H1 (cell line): ENCODE data around the gene RASL10B. TPM values are rescaled to one million over a fixed set of nuclear protein-coding genes. Genes with fewer than 3 reads are reported as not detected.

Source experiments
- CTCF ChIA-PET: fragments of 300-600 bp; sonication (Branson Sonifier 250); formaldehyde crosslinking; loops from one replicate; lab custom pipeline; 2021; ENCODE audit not compliant: partially characterized antibody; lab: Charles Lee
- POLR2A ChIA-PET: fragments of 300-600 bp; sonication (Branson Sonifier 250); formaldehyde crosslinking; loops from one replicate; lab custom pipeline; 2021; ENCODE audit warnings: inconsistent platforms; ENCODE audit not compliant: partially characterized antibody; lab: Charles Lee
- DNase-seq, 2 experiments: peaks; one replicate each; pipeline versions ENCODE4 v3.0.0 to v3.0.0-alpha.2; 2010 to 2022; ENCODE audit warnings: low spot score in 2 of 2, low read depth in 1 of 2, mixed read lengths in 1 of 2
- FAIRE-seq: peaks from 2 replicates; lab custom pipeline; 2011; peaks lifted over from hg19 to GRCh38; lab: Jason Lieb, UNC
- H2AFZ ChIP-seq: 2 replicates; pipeline ENCODE4 v1.8.1; 2012; ENCODE audit warnings: low read length, inconsistent platforms
- H2AK5ac ChIP-seq: 2 replicates; pipeline ENCODE4 v1.6.1; 2013; ENCODE audit warnings: low read depth, low read length
- H2BK120ac ChIP-seq: replicated peaks from 2 replicates; pipeline ENCODE3; 2013; ENCODE audit warnings: low read depth, low read length, inconsistent platforms
- H2BK12ac ChIP-seq: 2 replicates; pipeline ENCODE4 v1.6.1; 2013; ENCODE audit warnings: low read depth, low read length
- H2BK15ac ChIP-seq: 2 replicates; pipeline ENCODE4 v1.6.1; 2013; ENCODE audit warnings: low read length
- H2BK20ac ChIP-seq: 2 replicates; pipeline ENCODE4 v1.6.1; 2013; ENCODE audit warnings: low read length
- H2BK5ac ChIP-seq: 2 replicates; pipeline ENCODE4 v1.6.1; 2013; ENCODE audit warnings: low read depth, low read length
- H3K14ac ChIP-seq: 2 replicates; pipeline ENCODE4 v1.6.1; 2013; ENCODE audit warnings: inconsistent platforms; ENCODE audit not compliant: insufficient read length
- H3K18ac ChIP-seq: 2 replicates; pipeline ENCODE4 v1.6.1; 2013; ENCODE audit warnings: low read length; ENCODE audit errors: extremely low read depth
- H3K23ac ChIP-seq: 2 replicates; pipeline ENCODE4 v1.6.1; 2013; ENCODE audit warnings: inconsistent platforms; ENCODE audit not compliant: insufficient read length
- H3K23me2 ChIP-seq: 2 replicates; pipeline ENCODE4 v1.6.1; 2013; ENCODE audit warnings: low read depth, low read length
- H3K27ac ChIP-seq: 2 replicates; pipeline ENCODE4 v1.6.1; 2011; ENCODE audit warnings: low read depth, low read length, inconsistent platforms
- H3K27me3 ChIP-seq, 4 experiments: replicated peaks in 1 of 4; 1 replicate in 1 of 4; 2 replicates in 3 of 4; pipeline versions ENCODE4 v1.6.1 to v1.8.1; 2011 to 2013; ENCODE audit warnings: low read length in 3 of 4, mild to moderate bottlenecking in 3 of 4, inconsistent platforms in 2 of 4, mixed read lengths in 2 of 4, moderate library complexity in 1 of 4; ENCODE audit not compliant: control insufficient read depth in 3 of 4, insufficient read depth in 3 of 4; ENCODE audit errors: extremely low read depth in 1 of 4
- H3K36me3 ChIP-seq, 4 experiments: 2 replicates each; pipeline versions ENCODE4 v1.6.1 to v1.8.1; 2011 to 2013; ENCODE audit warnings: mild to moderate bottlenecking in 4 of 4, low read length in 3 of 4, moderate library complexity in 2 of 4, control low read depth in 1 of 4, inconsistent platforms in 1 of 4; ENCODE audit not compliant: insufficient read depth in 4 of 4, control insufficient read depth in 2 of 4
- H3K4ac ChIP-seq: replicated peaks from 2 replicates; pipeline ENCODE3; 2013; ENCODE audit warnings: low read length, low read depth, mixed read lengths, inconsistent platforms; ENCODE audit not compliant: insufficient read length
- H3K4me1 ChIP-seq, 4 experiments: replicated peaks in 1 of 4; 1 replicate in 1 of 4; 2 replicates in 3 of 4; pipeline versions ENCODE4 v1.6.1 to v1.8.1; 2011 to 2013; ENCODE audit warnings: low read length in 3 of 4, inconsistent platforms in 2 of 4, mixed read lengths in 1 of 4; ENCODE audit not compliant: insufficient read depth in 4 of 4, control insufficient read depth in 3 of 4
- H3K4me2 ChIP-seq, 2 experiments: 2 replicates each; pipeline versions ENCODE4 v1.6.1 to v1.8.1; 2011 to 2013; ENCODE audit warnings: low read depth in 2 of 2, low read length in 2 of 2, control low read depth in 1 of 2, inconsistent platforms in 1 of 2, mild to moderate bottlenecking in 1 of 2; ENCODE audit not compliant: insufficient read depth in 1 of 2
- H3K4me3 ChIP-seq, 4 experiments: fragments of 200-600, 300-600 bp in 1 of 4; sonication (generic), shearing (Covaris generic), sonication (Bioruptor Twin) in 1 of 4; 2 replicates each; pipeline versions ENCODE4 v1.5.1 to v1.8.1; 2011 to 2016; ENCODE audit warnings: low read length in 4 of 4, low read depth in 3 of 4, control low read depth in 2 of 4, inconsistent platforms in 2 of 4, mild to moderate bottlenecking in 2 of 4, mixed read lengths in 1 of 4, moderate library complexity in 1 of 4; ENCODE audit not compliant: insufficient read depth in 2 of 4; ENCODE audit errors: extremely low read depth in 1 of 4
- H3K56ac ChIP-seq: replicated peaks from 2 replicates; pipeline ENCODE3; 2013; ENCODE audit warnings: low read depth, mild to moderate bottlenecking, mixed read lengths, low read length, inconsistent platforms; ENCODE audit not compliant: insufficient read length
- H3K79me1 ChIP-seq: 2 replicates; pipeline ENCODE4 v1.6.1; 2013; ENCODE audit warnings: low read depth, low read length, control low read depth
- H3K79me2 ChIP-seq, 2 experiments: 2 replicates each; pipeline versions ENCODE4 v1.6.1 to v1.8.1; 2012 to 2013; ENCODE audit warnings: low read length in 2 of 2, mild to moderate bottlenecking in 2 of 2, inconsistent platforms in 1 of 2; ENCODE audit not compliant: insufficient read depth in 2 of 2, control insufficient read depth in 1 of 2
- H3K9ac ChIP-seq, 4 experiments: replicated peaks in 1 of 4; 1 replicate in 1 of 4; 2 replicates in 3 of 4; pipeline versions ENCODE4 v1.6.1 to v1.8.1; 2011 to 2013; ENCODE audit warnings: low read depth in 3 of 4, low read length in 3 of 4, control low read depth in 2 of 4, mild to moderate bottlenecking in 2 of 4, moderate library complexity in 2 of 4, inconsistent platforms in 1 of 4; ENCODE audit errors: extremely low read depth in 1 of 4
- H3K9me3 ChIP-seq, 2 experiments: 2 replicates each; pipeline versions ENCODE4 v1.6.1 to v1.8.1; 2012 to 2013; ENCODE audit warnings: mild to moderate bottlenecking in 2 of 2, moderate library complexity in 2 of 2, control low read depth in 1 of 2, inconsistent platforms in 1 of 2, low read depth in 1 of 2, low read length in 1 of 2, mixed read lengths in 1 of 2; ENCODE audit not compliant: insufficient read depth in 2 of 2
- H4K20me1 ChIP-seq, 2 experiments: replicated peaks in 1 of 2; 2 replicates each; pipeline versions ENCODE3 to v1.8.1; 2011 to 2013; ENCODE audit warnings: inconsistent platforms in 2 of 2, low read length in 2 of 2, mild to moderate bottlenecking in 1 of 2; ENCODE audit not compliant: insufficient read depth in 2 of 2, control insufficient read depth in 1 of 2
- H4K5ac ChIP-seq: 2 replicates; pipeline ENCODE4 v1.6.1; 2013; ENCODE audit warnings: low read length, low read depth, mixed read lengths, inconsistent platforms; ENCODE audit not compliant: insufficient read length
- H4K8ac ChIP-seq: 2 replicates; pipeline ENCODE4 v1.8.0; 2013; ENCODE audit warnings: mild to moderate bottlenecking, moderate library complexity, low read length, inconsistent platforms; ENCODE audit not compliant: insufficient read depth; ENCODE audit errors: extremely low read depth
- H4K91ac ChIP-seq: replicated peaks from 2 replicates; pipeline ENCODE3; 2013; ENCODE audit warnings: low read length, mixed read lengths, inconsistent platforms; ENCODE audit not compliant: insufficient read length
- ASH2L ChIP-seq: fragments of 200-600, 300-600 bp; sonication (generic); IDR thresholded peaks from one replicate; pipeline ENCODE4 v1.7.1; 2017; ENCODE audit warnings: low read length
- BRCA1 ChIP-seq: IDR thresholded peaks from 2 replicates; pipeline ENCODE4 v1.6.1; 2012; ENCODE audit warnings: low read depth, low read length, improper control_type of control experiment
- CBX8 ChIP-seq: fragments of 300-800, 300-1000 bp; sonication (generic); IDR thresholded peaks from 2 replicates; pipeline ENCODE4 v1.7.1; 2016; ENCODE audit warnings: low read depth, low read length, borderline replicate concordance
- CREB1 ChIP-seq: IDR thresholded peaks from 2 replicates; pipeline ENCODE4 v1.6.1; 2012; ENCODE audit warnings: inconsistent platforms
- GTF2F1 ChIP-seq: IDR thresholded peaks from 2 replicates; pipeline ENCODE4 v1.6.1; 2012; ENCODE audit warnings: low read depth, low read length, improper control_type of control experiment, borderline replicate concordance
- KDM1A ChIP-seq: fragments of 200-600, 300-600 bp; sonication (generic); IDR thresholded peaks from 2 replicates; pipeline ENCODE4 v1.7.1; 2016; ENCODE audit warnings: mild to moderate bottlenecking, low read length, borderline replicate concordance
- WGBS, 2 experiments: shearing (Covaris generic) in 1 of 2; methylation state at CpG; one replicate each; pipeline versions ENCODE4 v1.1.6 to v1.1.7; 2013 to 2015; ENCODE audit warnings: low lambda C conversion rate in 2 of 2, mixed read lengths in 2 of 2, inconsistent platforms in 1 of 2, low coverage in 1 of 2, missing lambda C conversion rate in 1 of 2; ENCODE audit not compliant: insufficient replicate concordance in 2 of 2, insufficient coverage in 1 of 2, insufficient read length in 1 of 2; ENCODE audit errors: extremely low coverage in 1 of 2, missing lambda C conversion rate in 1 of 2; 5-methylcytosine and 5-hydroxymethylcytosine counted together
- polyA plus RNA-seq, 7 experiments: library from polyadenylated mRNA; depleted of rRNA in 3 of 7; stranded (reverse) in 5 of 7; unstranded in 2 of 7; fragments of >200 nt in 5 of 7; fragments of 200-250 nt in 2 of 7; gene quantifications; 1 replicate in 5 of 7; 2 replicates in 1 of 7; 4 replicates in 1 of 7; pipeline versions ENCODE4 v1.2.1 to v1.2.3, GENCODE V29; 2011 to 2013; ENCODE audit warnings: missing spikeins in 2 of 7, mixed read lengths in 2 of 7
- total RNA-seq: library from RNA; stranded (reverse); fragmentation: NEBNext Ultra II Directional; extraction: Animal tissue kit (Norgen Biotek cat#: 25700); gene quantifications from 2 replicates; pipeline ENCODE4 v1.2.1, GENCODE V29; 2021

The RASL10B gene
- total and polyA plus RNA-seq, 2 of the 8 experiments (the other 6 are each of a cell fraction or from before 2014, with no cell fraction given) = 17.5 to 22.8 TPM

GRCh38 chr17:35790841-35791240 lies 59.4 kb downstream of the RASL10B start:
- Histone ChIP-seq H3K4me3 (no peak overlapping the region), H3K9me3 (no peaks in the 10 kb centered on the region), H3K4me2 (no peak overlapping the region), H4K91ac (no peak overlapping the region), H3K79me1 (no peaks in the 10 kb centered on the region), H4K20me1 (peaks cover 0 to 2% of the 10 kb centered on the region in 2 experiments), H4K8ac (no peak overlapping the region), H2BK20ac (no peak overlapping the region), H2AFZ (no peak overlapping the region), H4K5ac (no peak overlapping the region), H3K56ac (no peak overlapping the region), H2BK12ac (no peak overlapping the region), H2BK5ac (no peak overlapping the region), H2BK120ac (no peak overlapping the region), H3K79me2 (no peaks in the 10 kb centered on the region), H3K4ac (no peak overlapping the region), H3K18ac (no peak overlapping the region), H3K4me1 (peaks cover 0 to 10% (median 5%) of the 10 kb centered on the region in 4 experiments; a peak in 5 of 7 replicates), H3K23ac (no peak overlapping the region), H2BK15ac (no peak overlapping the region), H3K27ac (no peak overlapping the region), H3K27me3 (peaks cover 16 to 33% (median 31%) of the 10 kb centered on the region in 4 experiments), H3K9ac (no peak overlapping the region), H3K23me2 (peaks cover 11% of the 10 kb centered on the region; the same call in 1 of the 2 replicates), H3K14ac (no peak overlapping the region), H3K36me3 (no peaks in the 10 kb centered on the region), H2AK5ac (no peak overlapping the region)
- WGBS, 2 experiments = 95% methylated on average over 3 of the region's 3 CpGs; no CpG with 5 or more reads in 1 of the 2 experiments
- TF ChIP-seq KDM1A = no peak
- TF ChIP-seq CBX8 = no peak
- no peak for TF ChIP-seq ASH2L
- no peak for TF ChIP-seq BRCA1
- TF ChIP-seq CREB1 = no peak
- TF ChIP-seq GTF2F1 = no peak
- FAIRE-seq (no peak), DNase-seq (no peak)
- CTCF ChIA-PET = interaction anchor here (4.1 to 11.7 kb wide), 2 partner anchors 14 to 24 kb away, joined by 37 to 179 read pairs; partner anchors contain the start of gene C17orf50
- POLR2A ChIA-PET = interaction anchor here (7.5 kb wide), 1 partner anchor 19 kb away, joined by 50 read pairs; the partner anchor contains the start of gene TAF15
